Embryonic facial prominence (tissue), 1 donor: ENCODE data around the gene EMSY.

Experiments
- DNase-seq: peaks from one replicate; pipeline ENCODE4 v3.0.0-alpha.2; 2016; ENCODE audit errors: extremely low spot score

The EMSY gene

GRCh38 chr11:76597533-76598425 lies 153.0 kb downstream of the EMSY start:
- no peak for DNase-seq

GRCh38 chr11:76598426-76598839 lies 153.6 kb downstream of the EMSY start:
- no peak for DNase-seq

DNA sequence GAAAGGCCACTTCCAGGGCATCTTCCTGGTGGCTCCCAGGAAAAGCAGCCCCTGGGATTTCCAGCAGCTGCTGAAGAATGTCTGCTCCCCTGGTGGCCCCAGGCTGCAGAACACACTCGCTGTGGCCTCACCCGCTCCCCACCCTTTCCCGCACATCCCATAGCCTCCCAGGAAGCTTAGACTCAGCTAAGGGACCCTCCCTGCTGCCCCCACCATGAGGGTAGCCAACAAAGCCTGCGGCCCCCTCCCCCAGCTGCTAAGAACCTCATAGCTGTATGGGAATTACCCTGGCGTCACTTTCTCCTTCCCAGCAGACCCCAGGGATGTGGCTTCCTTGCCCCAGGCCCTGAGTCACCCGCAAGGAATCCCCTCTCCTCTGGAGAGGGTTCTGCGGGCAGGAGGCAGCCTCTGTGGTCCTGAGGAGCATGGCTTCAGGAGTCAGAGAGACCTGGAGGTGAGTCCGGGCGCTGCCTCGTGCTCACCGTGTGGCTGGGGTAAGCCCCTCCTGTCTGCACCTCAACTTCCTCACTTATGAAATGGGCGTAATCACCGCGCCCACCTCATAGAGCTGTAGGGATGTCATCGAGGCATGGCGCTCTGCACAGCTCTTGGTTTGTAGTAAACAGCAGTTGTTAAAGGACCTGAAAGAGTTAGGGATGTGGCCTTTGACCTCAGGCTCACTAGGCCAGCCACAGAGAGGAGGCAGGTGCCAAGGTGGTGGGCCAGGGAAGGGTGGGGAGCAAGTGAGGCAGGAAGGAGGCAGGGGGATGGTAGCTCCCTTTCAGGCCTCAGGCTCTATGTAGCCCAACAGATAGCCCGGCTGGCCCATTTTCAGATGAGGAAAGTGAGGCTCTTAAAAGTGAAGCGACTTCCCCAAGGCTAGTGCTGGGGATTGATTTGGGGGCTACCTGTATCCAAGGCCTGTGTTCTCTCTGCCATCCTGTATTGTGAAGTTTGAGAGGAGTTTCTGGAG lies 154.5 kb downstream of the EMSY start:
- DNase-seq = no peak

DNA sequence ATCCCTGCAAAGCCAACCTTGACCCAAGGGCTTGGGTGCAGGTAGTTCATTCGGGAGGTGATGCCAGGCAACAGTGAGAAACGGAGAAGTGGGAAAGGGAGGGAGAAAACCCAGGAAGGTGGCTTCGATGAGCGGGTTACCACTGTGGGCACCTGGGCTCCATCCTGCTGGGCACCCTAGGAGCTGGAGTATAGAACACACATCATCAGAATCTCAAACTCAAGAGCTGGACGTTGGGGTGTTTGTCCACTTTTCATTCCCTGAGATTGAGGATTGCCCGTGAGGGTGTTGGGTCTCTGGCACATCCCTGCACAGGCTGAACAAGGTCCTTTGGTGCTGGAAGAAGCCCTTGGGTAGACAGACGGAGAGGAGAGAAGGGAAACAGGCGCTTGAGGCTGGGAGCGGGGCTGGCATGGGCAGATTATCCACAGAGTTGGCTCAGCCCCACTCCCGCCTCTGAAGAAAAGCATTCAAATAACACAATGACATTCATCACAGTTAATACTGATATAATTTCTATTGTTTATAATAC lies 155.4 kb downstream of the EMSY start:
- DNase-seq = no peak

DNA sequence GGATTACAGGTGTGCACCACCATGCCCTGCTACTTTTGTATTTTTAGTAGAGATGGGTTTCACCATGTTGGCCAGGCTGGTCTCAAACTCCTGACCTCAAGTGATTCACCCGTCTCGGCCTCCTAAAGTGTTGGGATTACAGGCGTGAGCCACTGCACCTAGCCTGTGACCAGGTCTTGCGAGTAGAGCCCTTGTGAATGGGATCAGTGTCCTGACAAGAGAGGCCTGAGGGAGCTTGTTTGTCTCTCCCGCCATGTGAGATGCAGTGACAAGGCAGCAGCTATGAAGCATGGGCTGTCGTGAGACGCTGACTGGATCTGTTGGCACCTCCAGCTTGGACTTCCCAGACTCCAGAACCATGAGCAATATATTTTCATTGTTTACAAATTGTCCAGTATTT lies 156.5 kb downstream of the EMSY start:
- no peak for DNase-seq

GRCh38 chr11:76601724-76602123 lies 156.9 kb downstream of the EMSY start:
- DNase-seq = no peak

DNA sequence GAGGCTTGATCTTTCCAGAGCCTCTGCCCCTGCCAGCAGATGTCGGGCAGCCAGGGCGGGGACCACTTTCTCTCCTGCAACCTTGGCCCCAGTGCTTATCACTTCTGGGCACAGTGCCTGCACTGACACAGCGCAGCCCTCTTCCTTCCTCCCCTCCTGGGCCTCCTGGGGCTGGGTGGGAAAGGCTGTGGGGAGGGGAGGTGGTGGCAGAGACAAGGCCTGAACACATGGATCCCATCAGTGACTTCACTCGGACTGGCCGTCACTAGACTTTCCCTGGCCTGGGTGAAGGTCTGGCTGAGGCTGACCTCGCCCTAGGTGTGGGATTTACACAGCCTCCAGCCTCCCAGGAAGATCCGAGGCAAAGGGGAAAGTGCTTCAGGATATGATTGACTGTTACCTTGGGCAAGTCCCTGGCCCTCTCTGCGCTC lies 157.6 kb downstream of the EMSY start:
- no peak for DNase-seq
